Uterus (tissue), 2 donors: Measurements from ENCODE around the gene CAGE1.

ENCODE experiments used
- CTCF ChIP-seq, 4 experiments: fragments of 200-600 bp in 2 of 4; fragments of 450-650 bp in 2 of 4; sonication (generic) in 2 of 4; IDR thresholded peaks; one replicate each; pipeline ENCODE4 v1.5.1; 2016 to 2019; ENCODE audit warnings: antibody characterized with exemption in 4 of 4, mild to moderate bottlenecking in 2 of 4, moderate library complexity in 1 of 4
- POLR2A ChIP-seq, 2 donors: fragments of 450-650 bp; IDR thresholded peaks; one replicate each; pipeline ENCODE4 v1.6.1; 2016; ENCODE audit warnings: antibody characterized with exemption in 2 of 2, mild to moderate bottlenecking in 1 of 2, moderate library complexity in 1 of 2

- no peak for TF ChIP-seq POLR2A (IDR thresholded peaks at IDR 0.05)
- no peak for TF ChIP-seq CTCF (IDR thresholded peaks at IDR 0.05)
Observed at GRCh38 chr6:7417684-7418083, 28.1 kb upstream of the CAGE1 start.
